Tibial artery (tissue), 4 donors: Measurements from ENCODE around the gene TAF4.

Experiments used
- DNase-seq, 2 donors: peaks; one replicate each; pipeline ENCODE4 v3.0.0-alpha.2; 2019
- H3K27ac ChIP-seq, 2 donors: fragments of 200-600 bp; sonication (generic) in 1 of 2; 1 replicate in 1 of 2; 2 replicates in 1 of 2; pipeline ENCODE4 v1.5.1; 2018 to 2019; ENCODE audit warnings: mild to moderate bottlenecking in 1 of 2
- H3K27me3 ChIP-seq, 2 donors: fragments of 200-600 bp; sonication (generic) in 1 of 2; one replicate each; pipeline versions ENCODE4 v1.5.1 to v1.6.0; 2016 to 2019
- H3K36me3 ChIP-seq, 3 donors: fragments of 200-600 bp; sonication (generic) in 2 of 3; one replicate each; pipeline ENCODE4 v1.5.1; 2016 to 2019; ENCODE audit warnings: mild to moderate bottlenecking in 2 of 3
- H3K4me1 ChIP-seq, 4 donors: fragments of 200-600 bp; sonication (generic) in 2 of 4; 1 replicate in 3 of 4; 2 replicates in 1 of 4; pipeline ENCODE4 v1.5.1; 2016 to 2019
- H3K4me3 ChIP-seq, 2 donors: fragments of 200-600 bp; sonication (generic) in 1 of 2; 1 replicate in 1 of 2; 2 replicates in 1 of 2; pipeline ENCODE4 v1.5.1; 2018 to 2019; ENCODE audit warnings: mild to moderate bottlenecking in 2 of 2
- H3K9me3 ChIP-seq, 3 donors: fragments of 200-600 bp; sonication (generic) in 1 of 3; one replicate each; pipeline ENCODE4 v1.5.1; 2016 to 2019
- intact Hi-C: fragments of 100-400 bp; cut with DNase I; formaldehyde crosslinking; loops from one replicate; pipeline ENCODE4 v1.15.0; 2023; ENCODE audit warnings: low total_unique reads
- TF ChIP-seq, protein P1 (sequence below), 2 experiments: fragments of 200-600 bp in 1 of 2; fragments of 450-650 bp in 1 of 2; IDR thresholded peaks; one replicate each; pipeline ENCODE4 v1.5.1; 2017 to 2019; ENCODE audit warnings: antibody characterized with exemption in 2 of 2, mild to moderate bottlenecking in 1 of 2, moderate library complexity in 1 of 2

TAF4 gene

DNA sequence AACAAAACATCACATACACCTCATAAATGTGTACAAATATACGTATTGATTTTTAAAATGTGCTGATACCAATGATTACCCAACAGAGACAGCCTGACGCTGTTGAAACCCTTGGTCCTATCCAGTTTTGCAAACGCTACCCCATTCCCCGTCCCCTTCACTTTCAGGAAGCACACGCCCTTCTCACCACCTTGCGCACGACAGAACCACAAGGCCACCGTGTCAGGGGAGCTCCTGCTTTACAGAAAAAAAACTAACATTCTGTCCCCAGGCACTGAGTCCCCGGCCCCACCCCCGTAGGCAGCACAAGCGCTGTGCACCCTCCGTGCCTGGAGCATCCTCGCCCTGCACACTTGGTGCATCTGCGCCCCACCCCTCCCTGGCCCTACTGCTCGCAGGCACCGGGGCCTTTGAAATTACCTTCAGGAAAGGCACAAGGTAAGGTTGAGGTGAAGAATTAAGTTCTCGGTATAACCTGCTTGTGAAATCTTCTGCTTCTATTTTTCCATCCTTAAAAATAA, 58.5 kb downstream of the TAF4 start:
- TF ChIP-seq, protein P1, sequence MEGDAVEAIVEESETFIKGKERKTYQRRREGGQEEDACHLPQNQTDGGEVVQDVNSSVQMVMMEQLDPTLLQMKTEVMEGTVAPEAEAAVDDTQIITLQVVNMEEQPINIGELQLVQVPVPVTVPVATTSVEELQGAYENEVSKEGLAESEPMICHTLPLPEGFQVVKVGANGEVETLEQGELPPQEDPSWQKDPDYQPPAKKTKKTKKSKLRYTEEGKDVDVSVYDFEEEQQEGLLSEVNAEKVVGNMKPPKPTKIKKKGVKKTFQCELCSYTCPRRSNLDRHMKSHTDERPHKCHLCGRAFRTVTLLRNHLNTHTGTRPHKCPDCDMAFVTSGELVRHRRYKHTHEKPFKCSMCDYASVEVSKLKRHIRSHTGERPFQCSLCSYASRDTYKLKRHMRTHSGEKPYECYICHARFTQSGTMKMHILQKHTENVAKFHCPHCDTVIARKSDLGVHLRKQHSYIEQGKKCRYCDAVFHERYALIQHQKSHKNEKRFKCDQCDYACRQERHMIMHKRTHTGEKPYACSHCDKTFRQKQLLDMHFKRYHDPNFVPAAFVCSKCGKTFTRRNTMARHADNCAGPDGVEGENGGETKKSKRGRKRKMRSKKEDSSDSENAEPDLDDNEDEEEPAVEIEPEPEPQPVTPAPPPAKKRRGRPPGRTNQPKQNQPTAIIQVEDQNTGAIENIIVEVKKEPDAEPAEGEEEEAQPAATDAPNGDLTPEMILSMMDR (IDR thresholded peaks at IDR 0.05) = no peak
- no peaks in the 10 kb centered on the region for H3K9me3 ChIP-seq

DNA sequence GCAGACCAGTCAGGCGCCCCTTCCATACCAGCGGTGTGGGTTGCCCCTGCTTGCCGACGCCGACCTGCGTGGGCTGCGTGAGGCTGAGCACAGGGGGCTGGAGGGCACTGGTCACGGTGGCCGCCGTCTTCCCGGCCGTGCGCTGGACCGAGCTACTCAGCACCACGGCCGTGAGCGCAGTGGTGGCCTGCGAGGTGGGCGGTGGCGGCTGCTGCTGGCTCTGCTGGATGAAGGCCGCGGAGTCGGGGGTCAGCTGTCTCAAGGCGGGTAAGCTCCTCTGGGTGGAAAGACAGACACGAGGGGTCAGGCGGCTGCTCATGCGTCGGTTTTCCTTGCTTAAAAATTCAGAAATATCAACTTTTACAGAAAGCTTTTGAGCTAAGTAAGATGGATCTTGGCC, 59.2 kb downstream of the TAF4 start:
- intact Hi-C loops = no loop called here
- no peak for DNase-seq
- Histone ChIP-seq H3K4me3 (no peak overlapping the region), H3K36me3 (peaks cover 70 to 90% (median 87%) of the 10 kb centered on the region in 3 donors), H3K27me3 (no peaks in the 10 kb centered on the region), H3K4me1 (no peaks in the 10 kb centered on the region), H3K27ac (no peak overlapping the region), H3K9me3 (no peaks in the 10 kb centered on the region)
- TF ChIP-seq, protein P1 (IDR thresholded peaks at IDR 0.05) = no peak

More for the DNA sequence above, 58.5 kb downstream of the TAF4 start:
- no peaks in the 10 kb centered on the region for H3K27me3 ChIP-seq
- H3K4me1 ChIP-seq = no peaks in the 10 kb centered on the region
- intact Hi-C loops = no loop called here
- no peak for DNase-seq
- H3K27ac ChIP-seq = no peak overlapping the region
- peaks cover 70 to 90% (median 87%) of the 10 kb centered on the region in 3 donors for H3K36me3 ChIP-seq
- no peak overlapping the region for H3K4me3 ChIP-seq

DNA sequence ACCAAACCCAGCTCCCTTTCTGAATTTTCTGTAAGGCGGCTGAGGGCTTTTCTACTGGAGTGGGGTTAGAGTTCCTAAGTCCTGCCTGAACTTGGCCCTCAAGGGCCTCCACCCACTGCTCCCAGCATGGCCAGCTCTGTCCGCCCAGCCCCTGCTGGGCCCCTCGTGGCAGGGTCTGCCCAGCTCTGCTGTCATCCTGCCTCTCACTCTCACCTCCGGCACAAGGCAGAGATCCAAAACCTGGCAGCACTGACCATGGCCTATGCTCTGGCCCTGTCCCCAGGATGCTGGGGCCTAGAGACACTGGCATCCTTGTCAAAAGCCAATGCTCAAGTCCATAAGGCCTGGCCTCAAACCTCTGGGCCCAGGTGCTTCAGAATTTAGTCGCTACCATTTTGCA, 61.1 kb downstream of the TAF4 start:
- peaks cover 77 to 100% (median 98%) of the 10 kb centered on the region in 3 donors for H3K36me3 ChIP-seq
- DNase-seq = no peak
- H3K9me3 ChIP-seq = no peaks in the 10 kb centered on the region
- no peaks in the 10 kb centered on the region for H3K27me3 ChIP-seq
- no peaks in the 10 kb centered on the region for H3K4me1 ChIP-seq
- H3K4me3 ChIP-seq = no peak overlapping the region
- H3K27ac ChIP-seq = no peak overlapping the region
- intact Hi-C loops = no loop called here
- TF ChIP-seq, protein P1 (IDR thresholded peaks at IDR 0.05) = no peak

DNA sequence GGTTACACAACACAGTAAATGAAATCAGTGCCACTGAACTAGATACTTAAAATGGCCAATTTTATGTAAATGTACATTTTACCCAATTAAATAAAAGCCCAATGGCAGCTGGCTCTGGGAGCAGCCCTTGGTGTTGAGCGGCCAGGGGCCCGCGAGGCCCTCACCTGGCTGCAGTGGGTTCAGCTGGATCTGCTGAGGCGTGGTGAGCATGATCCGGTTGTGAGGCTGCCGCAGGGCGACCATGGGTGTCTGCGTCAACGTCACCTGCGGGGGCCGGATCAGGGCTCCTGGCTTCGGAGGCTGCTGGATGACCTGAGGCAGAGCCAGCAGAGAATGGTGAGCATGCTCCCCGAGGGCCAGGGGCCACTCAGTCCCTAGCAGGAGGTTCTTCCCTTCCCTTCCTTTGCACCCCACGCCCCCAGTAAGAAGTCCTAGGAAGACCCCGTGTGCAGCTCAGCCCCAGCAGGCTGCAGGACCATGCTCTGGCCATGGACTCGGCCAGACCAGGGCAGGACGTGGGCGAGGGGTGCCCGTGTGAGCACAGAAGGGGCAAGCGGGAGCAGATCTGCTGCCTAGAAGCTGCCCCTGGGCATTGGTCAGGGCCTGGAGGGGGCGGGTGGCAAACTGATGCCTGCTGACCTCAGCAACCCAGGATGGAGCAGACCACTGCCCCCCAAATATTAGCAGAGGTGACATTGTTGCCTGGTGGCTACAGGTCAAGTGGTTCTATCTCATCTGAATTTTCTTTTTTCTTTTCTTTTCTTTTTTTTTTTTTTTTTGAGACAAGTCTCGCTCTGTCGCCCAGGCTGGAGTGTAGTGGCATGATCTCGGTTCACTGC, 61.9 kb downstream of the TAF4 start:
- Histone ChIP-seq H3K4me3 (no peak overlapping the region), H3K36me3 (peaks cover 73 to 100% (median 98%) of the 10 kb centered on the region in 3 donors), H3K27ac (no peak overlapping the region), H3K4me1 (no peaks in the 10 kb centered on the region), H3K27me3 (no peaks in the 10 kb centered on the region), H3K9me3 (no peaks in the 10 kb centered on the region)
- TF ChIP-seq, protein P1 (IDR thresholded peaks at IDR 0.05) = no peak
- intact Hi-C loops = no loop called here
- no peak for DNase-seq

DNA sequence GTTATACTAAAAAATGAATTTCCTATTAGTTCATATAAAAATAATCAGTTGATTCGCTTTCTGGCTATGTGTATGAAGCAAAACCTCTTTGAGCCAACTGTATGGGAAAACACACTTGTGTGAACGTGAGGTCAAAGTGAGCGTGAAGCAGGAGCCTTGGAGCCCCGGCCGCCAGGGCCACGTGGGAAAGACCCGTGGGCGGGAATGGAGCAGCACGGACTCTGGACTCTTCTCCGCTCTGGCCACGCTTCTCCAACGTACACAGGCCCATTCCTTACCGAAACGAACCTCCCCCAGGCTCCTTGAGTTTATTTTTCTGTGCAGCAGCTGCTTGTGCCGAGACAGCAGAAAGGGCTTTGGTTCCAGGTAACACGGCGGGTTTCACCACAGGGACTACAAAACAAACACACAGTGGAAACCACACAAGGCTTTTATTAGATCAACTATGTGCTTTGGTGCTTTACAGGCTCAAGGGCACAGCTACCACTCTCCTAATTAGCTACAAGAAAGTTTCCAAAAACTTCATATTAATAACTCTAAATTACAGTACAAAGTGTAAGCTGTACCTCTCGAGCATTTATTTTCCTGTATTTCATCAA, 62.7 kb downstream of the TAF4 start:
- TF ChIP-seq, protein P1 (IDR thresholded peaks at IDR 0.05) = no peak
- Histone ChIP-seq H3K27ac (no peak overlapping the region), H3K36me3 (peaks cover 70 to 100% (median 98%) of the 10 kb centered on the region in 3 donors), H3K9me3 (no peaks in the 10 kb centered on the region), H3K4me1 (no peaks in the 10 kb centered on the region), H3K27me3 (no peaks in the 10 kb centered on the region), H3K4me3 (no peak overlapping the region)
- intact Hi-C loops = no loop called here
- DNase-seq = no peak
